ENCODE measurements around the gene IQCM. TPM values are rescaled to one million over a fixed set of nuclear protein-coding genes. Genes with fewer than 3 reads are reported as not detected.

Gene IQCM
- total and polyA plus RNA-seq, 5 donors from 2014 or later, result not detected

- no peak for DNase-seq
- H3K27me3 ChIP-seq (ENCODE audit: control insufficient read depth, insufficient read depth, low read length), result no peaks in the 10 kb centered on the region
- H3K9me3 Mint-ChIP-seq, result peaks cover 0 to 2% (median 0%) of the 10 kb centered on the region in 7 donors
- H3K27ac ChIP-seq (ENCODE audit: insufficient read depth, low read length, poor library complexity, severe bottlenecking), result no peak overlapping the region
- H3K36me3 ChIP-seq (ENCODE audit: control insufficient read depth, insufficient read depth, low read length), result no peaks in the 10 kb centered on the region
- H3K9me3 ChIP-seq (ENCODE audit: control insufficient read depth in 2 of 2, low read length in 2 of 2), result no peaks in the 10 kb centered on the region
- no peaks in the 10 kb centered on the region for H3K27me3 Mint-ChIP-seq
- ATAC-seq (ENCODE audit: low read depth in 2 of 2), result no peak
- no peaks in the 10 kb centered on the region for H3K36me3 Mint-ChIP-seq
- no peaks in the 10 kb centered on the region for H3K4me1 ChIP-seq (ENCODE audit: control insufficient read depth, insufficient read depth, low read length, poor library complexity, severe bottlenecking)
- H3K27ac Mint-ChIP-seq, result no peak overlapping the region
- no peak overlapping the region for H3K4me3 Mint-ChIP-seq
- H3K4me3 ChIP-seq (ENCODE audit: low read depth, low read length), result no peak overlapping the region
- no peaks in the 10 kb centered on the region for H3K4me1 Mint-ChIP-seq
These were observed 16.1 kb upstream of the IQCM start for GRCh38 chr4:149831656-149832208.

- no peak overlapping the region for H3K4me3 ChIP-seq (ENCODE audit: low read depth, low read length)
- H3K4me1 ChIP-seq (ENCODE audit: control insufficient read depth, insufficient read depth, low read length, poor library complexity, severe bottlenecking), result no peaks in the 10 kb centered on the region
- H3K9me3 ChIP-seq (ENCODE audit: control insufficient read depth in 2 of 2, low read length in 2 of 2), result no peaks in the 10 kb centered on the region
- no peaks in the 10 kb centered on the region for H3K36me3 Mint-ChIP-seq
- peaks cover 0 to 2% (median 0%) of the 10 kb centered on the region in 7 donors for H3K9me3 Mint-ChIP-seq
- H3K4me3 Mint-ChIP-seq, result no peak overlapping the region
- no peaks in the 10 kb centered on the region for H3K4me1 Mint-ChIP-seq
- H3K27me3 Mint-ChIP-seq, result no peaks in the 10 kb centered on the region
- no peak overlapping the region for H3K27ac ChIP-seq (ENCODE audit: insufficient read depth, low read length, poor library complexity, severe bottlenecking)
- no peak overlapping the region for H3K27ac Mint-ChIP-seq
- ATAC-seq (ENCODE audit: low read depth in 2 of 2) (no peak), DNase-seq (no peak)
- no peaks in the 10 kb centered on the region for H3K27me3 ChIP-seq (ENCODE audit: control insufficient read depth, insufficient read depth, low read length)
- H3K36me3 ChIP-seq (ENCODE audit: control insufficient read depth, insufficient read depth, low read length), result no peaks in the 10 kb centered on the region
These were observed 15.2 kb upstream of the IQCM start for GRCh38 chr4:149830823-149831222.

- ATAC-seq (ENCODE audit: low read depth in 2 of 2), result no peak
These were observed 9.7 kb upstream of the IQCM start for GRCh38 chr4:149825336-149825735.

GRCh38 chr4:149823769-149824221 lies 8.2 kb upstream of the IQCM start:
- no peak overlapping the region for H3K27ac ChIP-seq (ENCODE audit: insufficient read depth, low read length, poor library complexity, severe bottlenecking)
- Mint-ChIP-seq H3K36me3 (no peaks in the 10 kb centered on the region), H3K4me3 (no peak overlapping the region), H3K27me3 (no peaks in the 10 kb centered on the region), H3K27ac (no peak overlapping the region), H3K9me3 (peaks cover 0 to 7% (median 0%) of the 10 kb centered on the region in 7 donors), H3K4me1 (no peaks in the 10 kb centered on the region)
- no peaks in the 10 kb centered on the region for H3K36me3 ChIP-seq (ENCODE audit: control insufficient read depth, insufficient read depth, low read length)
- no peaks in the 10 kb centered on the region for H3K4me1 ChIP-seq (ENCODE audit: control insufficient read depth, insufficient read depth, low read length, poor library complexity, severe bottlenecking)
- DNase-seq (no peak), ATAC-seq (ENCODE audit: low read depth in 2 of 2) (no peak)
- no peaks in the 10 kb centered on the region for H3K27me3 ChIP-seq (ENCODE audit: control insufficient read depth, insufficient read depth, low read length)
- no peaks in the 10 kb centered on the region for H3K9me3 ChIP-seq (ENCODE audit: control insufficient read depth in 2 of 2, low read length in 2 of 2)
- no peak overlapping the region for H3K4me3 ChIP-seq (ENCODE audit: low read depth, low read length)

More at GRCh38 chr4:149825336-149825735, 9.7 kb upstream of the IQCM start:
- H3K27me3 ChIP-seq (ENCODE audit: control insufficient read depth, insufficient read depth, low read length), result no peaks in the 10 kb centered on the region
- Mint-ChIP-seq H3K27me3 (no peaks in the 10 kb centered on the region), H3K4me3 (no peak overlapping the region), H3K27ac (no peak overlapping the region), H3K9me3 (peaks cover 0 to 5% (median 0%) of the 10 kb centered on the region in 7 donors), H3K4me1 (no peaks in the 10 kb centered on the region), H3K36me3 (no peaks in the 10 kb centered on the region)
- no peak overlapping the region for H3K27ac ChIP-seq (ENCODE audit: insufficient read depth, low read length, poor library complexity, severe bottlenecking)
- no peak overlapping the region for H3K4me3 ChIP-seq (ENCODE audit: low read depth, low read length)
- no peaks in the 10 kb centered on the region for H3K9me3 ChIP-seq (ENCODE audit: control insufficient read depth in 2 of 2, low read length in 2 of 2)
- DNase-seq, result no peak
- H3K4me1 ChIP-seq (ENCODE audit: control insufficient read depth, insufficient read depth, low read length, poor library complexity, severe bottlenecking), result no peaks in the 10 kb centered on the region
- H3K36me3 ChIP-seq (ENCODE audit: control insufficient read depth, insufficient read depth, low read length), result no peaks in the 10 kb centered on the region

- H3K27ac ChIP-seq (ENCODE audit: insufficient read depth, low read length, poor library complexity, severe bottlenecking), result no peak overlapping the region
- H3K9me3 ChIP-seq (ENCODE audit: control insufficient read depth in 2 of 2, low read length in 2 of 2), result no peaks in the 10 kb centered on the region
- H3K36me3 ChIP-seq (ENCODE audit: control insufficient read depth, insufficient read depth, low read length), result no peaks in the 10 kb centered on the region
- DNase-seq (no peak), ATAC-seq (ENCODE audit: low read depth in 2 of 2) (no peak)
- Mint-ChIP-seq H3K4me3 (no peak overlapping the region), H3K4me1 (no peaks in the 10 kb centered on the region), H3K9me3 (peaks cover 0 to 10% (median 2%) of the 10 kb centered on the region in 7 donors), H3K27me3 (no peaks in the 10 kb centered on the region), H3K27ac (peak overlapping the region in 1 of 3 donors; percentile 3), H3K36me3 (no peaks in the 10 kb centered on the region)
- no peaks in the 10 kb centered on the region for H3K4me1 ChIP-seq (ENCODE audit: control insufficient read depth, insufficient read depth, low read length, poor library complexity, severe bottlenecking)
- H3K27me3 ChIP-seq (ENCODE audit: control insufficient read depth, insufficient read depth, low read length), result no peaks in the 10 kb centered on the region
- H3K4me3 ChIP-seq (ENCODE audit: low read depth, low read length), result no peak overlapping the region
These were observed 14.2 kb downstream of the IQCM start for GRCh38 chr4:149801416-149801815.

GRCh38 chr4:149799546-149799945 lies 16.1 kb downstream of the IQCM start:
- no peaks in the 10 kb centered on the region for H3K36me3 Mint-ChIP-seq

GRCh38 chr4:149796381-149796780 lies 19.3 kb downstream of the IQCM start:
- Histone ChIP-seq H3K27ac (ENCODE audit: insufficient read depth, low read length, poor library complexity, severe bottlenecking) (no peak overlapping the region), H3K27me3 (ENCODE audit: control insufficient read depth, insufficient read depth, low read length) (no peaks in the 10 kb centered on the region), H3K4me3 (ENCODE audit: low read depth, low read length) (no peak overlapping the region), H3K9me3 (ENCODE audit: control insufficient read depth in 2 of 2, low read length in 2 of 2) (no peaks in the 10 kb centered on the region), H3K4me1 (ENCODE audit: control insufficient read depth, insufficient read depth, low read length, poor library complexity, severe bottlenecking) (no peaks in the 10 kb centered on the region), H3K36me3 (ENCODE audit: control insufficient read depth, insufficient read depth, low read length) (no peaks in the 10 kb centered on the region)
- no peaks in the 10 kb centered on the region for H3K27me3 Mint-ChIP-seq
- H3K36me3 Mint-ChIP-seq, result no peaks in the 10 kb centered on the region
- DNase-seq (no peak), ATAC-seq (ENCODE audit: low read depth in 2 of 2) (no peak)
- no peaks in the 10 kb centered on the region for H3K4me1 Mint-ChIP-seq
- H3K9me3 Mint-ChIP-seq, result peaks cover 0 to 2% (median 0%) of the 10 kb centered on the region in 7 donors
- H3K4me3 Mint-ChIP-seq, result no peak overlapping the region
- no peak overlapping the region for H3K27ac Mint-ChIP-seq

More at GRCh38 chr4:149799546-149799945, 16.1 kb downstream of the IQCM start:
- Mint-ChIP-seq H3K9me3 (peaks cover 0 to 6% (median 2%) of the 10 kb centered on the region in 7 donors), H3K4me3 (no peak overlapping the region), H3K27me3 (no peaks in the 10 kb centered on the region), H3K4me1 (no peaks in the 10 kb centered on the region), H3K27ac (no peak overlapping the region)
- DNase-seq (no peak), ATAC-seq (ENCODE audit: low read depth in 2 of 2) (no peak)
- H3K4me1 ChIP-seq (ENCODE audit: control insufficient read depth, insufficient read depth, low read length, poor library complexity, severe bottlenecking), result no peaks in the 10 kb centered on the region
- H3K4me3 ChIP-seq (ENCODE audit: low read depth, low read length), result no peak overlapping the region
- H3K9me3 ChIP-seq (ENCODE audit: control insufficient read depth in 2 of 2, low read length in 2 of 2), result no peaks in the 10 kb centered on the region
- H3K27me3 ChIP-seq (ENCODE audit: control insufficient read depth, insufficient read depth, low read length), result no peaks in the 10 kb centered on the region
- no peaks in the 10 kb centered on the region for H3K36me3 ChIP-seq (ENCODE audit: control insufficient read depth, insufficient read depth, low read length)
- no peak overlapping the region for H3K27ac ChIP-seq (ENCODE audit: insufficient read depth, low read length, poor library complexity, severe bottlenecking)

GRCh38 chr4:149795256-149795655 lies 20.4 kb downstream of the IQCM start:
- H3K27me3 ChIP-seq (ENCODE audit: control insufficient read depth, insufficient read depth, low read length), result no peaks in the 10 kb centered on the region
- no peak overlapping the region for H3K4me3 ChIP-seq (ENCODE audit: low read depth, low read length)
- ATAC-seq (ENCODE audit: low read depth in 2 of 2), result no peak
- no peak overlapping the region for H3K27ac ChIP-seq (ENCODE audit: insufficient read depth, low read length, poor library complexity, severe bottlenecking)
- Mint-ChIP-seq H3K4me1 (no peaks in the 10 kb centered on the region), H3K27ac (no peak overlapping the region), H3K9me3 (peaks cover 0 to 2% (median 0%) of the 10 kb centered on the region in 7 donors), H3K4me3 (no peak overlapping the region), H3K27me3 (no peaks in the 10 kb centered on the region), H3K36me3 (no peaks in the 10 kb centered on the region)
- no peaks in the 10 kb centered on the region for H3K9me3 ChIP-seq (ENCODE audit: control insufficient read depth in 2 of 2, low read length in 2 of 2)
- H3K36me3 ChIP-seq (ENCODE audit: control insufficient read depth, insufficient read depth, low read length), result no peaks in the 10 kb centered on the region
- DNase-seq, result no peak
- no peaks in the 10 kb centered on the region for H3K4me1 ChIP-seq (ENCODE audit: control insufficient read depth, insufficient read depth, low read length, poor library complexity, severe bottlenecking)
